SK-N-SH (cell line): ENCODE data around the gene PFAS. TPM values are rescaled to one million over a fixed set of nuclear protein-coding genes. Genes with fewer than 3 reads are reported as not detected.

ENCODE experiments used
- CTCF ChIA-PET: fragments of 300-600, 350-600 bp; formaldehyde crosslinking; extraction: SDS; loops from one replicate; lab custom pipeline; 2021; lab: Yijun Ruan, JAX
- POLR2A ChIA-PET: fragments of 350-600 bp; sonication (Branson Sonifier 250); formaldehyde crosslinking; extraction: SDS; loops from one replicate; lab custom pipeline; 2020; ENCODE audit warnings: antibody characterized with exemption, inconsistent platforms; lab: Yijun Ruan, JAX
- DNase-seq: peaks from one replicate; pipeline ENCODE4 v3.0.0; 2012
- H2AFZ ChIP-seq: fragments of 200-600 bp; sonication (generic); 2 replicates; pipeline ENCODE4 v1.8.1; 2016; ENCODE audit warnings: antibody characterized with exemption, mild to moderate bottlenecking, low read depth
- H3F3A ChIP-seq: fragments of 200-600 bp; sonication (generic); replicated peaks from 2 replicates; pipeline ENCODE3; 2016; ENCODE audit warnings: antibody characterized with exemption, mild to moderate bottlenecking; ENCODE audit not compliant: insufficient read depth
- H3K27ac ChIP-seq, 2 experiments: fragments of 200-500 bp in 1 of 2; fragments of 200-600 bp in 1 of 2; sonication (Bioruptor generic) in 1 of 2; sonication (generic), shearing (Covaris generic) in 1 of 2; 2 replicates each; pipeline versions ENCODE4 v1.5.1 to v1.6.1; 2014 to 2016; ENCODE audit warnings: low read depth in 2 of 2, inconsistent platforms in 1 of 2, low read length in 1 of 2, mild to moderate bottlenecking in 1 of 2, mixed read lengths in 1 of 2
- H3K27me3 ChIP-seq: fragments of 200-600 bp; sonication (generic), shearing (Covaris generic); 2 replicates; pipeline ENCODE4 v1.6.1; 2016; ENCODE audit warnings: mixed run types; ENCODE audit not compliant: insufficient read depth
- H3K36me3 ChIP-seq, 2 experiments: fragments of 200-500 bp in 1 of 2; fragments of 200-600 bp in 1 of 2; sonication (Bioruptor generic) in 1 of 2; sonication (generic) in 1 of 2; replicated peaks in 1 of 2; 2 replicates each; pipeline versions ENCODE3 to v1.5.1; 2014 to 2016; ENCODE audit warnings: low read length in 1 of 2, mild to moderate bottlenecking in 1 of 2; ENCODE audit not compliant: insufficient read depth in 2 of 2, control insufficient read depth in 1 of 2
- H3K4me1 ChIP-seq, 2 experiments: fragments of 200-500 bp in 1 of 2; fragments of 200-600 bp in 1 of 2; sonication (Bioruptor generic) in 1 of 2; sonication (generic), shearing (Covaris generic) in 1 of 2; 2 replicates each; pipeline versions ENCODE4 v1.5.1 to v1.6.1; 2014 to 2016; ENCODE audit warnings: low read depth in 1 of 2, low read length in 1 of 2, mixed run types in 1 of 2; ENCODE audit not compliant: insufficient read depth in 2 of 2, control insufficient read depth in 1 of 2
- H3K4me2 ChIP-seq: fragments of 200-600 bp; sonication (generic), shearing (Covaris generic); 2 replicates; pipeline ENCODE4 v1.6.1; 2017; ENCODE audit warnings: mixed run types
- H3K4me3 ChIP-seq, 2 experiments: fragments of 200-500 bp in 1 of 2; fragments of 200-600 bp in 1 of 2; sonication (Bioruptor generic) in 1 of 2; sonication (generic), shearing (Covaris generic) in 1 of 2; 2 replicates each; pipeline versions ENCODE4 v1.5.1 to v1.8.1; 2014 to 2016; ENCODE audit warnings: low read depth in 2 of 2, inconsistent platforms in 1 of 2, low read length in 1 of 2, mild to moderate bottlenecking in 1 of 2, mixed read lengths in 1 of 2, moderate library complexity in 1 of 2
- H3K79me2 ChIP-seq: fragments of 200-600 bp; sonication (generic); 2 replicates; pipeline ENCODE4 v1.8.1; 2017; ENCODE audit warnings: mild to moderate bottlenecking; ENCODE audit not compliant: insufficient read depth
- H3K9ac ChIP-seq: fragments of 200-600 bp; sonication (generic); 2 replicates; pipeline ENCODE4 v1.6.1; 2017; ENCODE audit warnings: mixed run types
- H3K9me2 ChIP-seq: fragments of 200-600 bp; sonication (generic); 2 replicates; pipeline ENCODE4 v1.6.1; 2017; ENCODE audit warnings: mixed run types
- H3K9me3 ChIP-seq: fragments of 200-600 bp; sonication (generic); 2 replicates; pipeline ENCODE4 v1.6.1; 2017; ENCODE audit warnings: mixed run types, mild to moderate bottlenecking, moderate library complexity
- H4K20me1 ChIP-seq: fragments of 200-600 bp; sonication (generic); 2 replicates; pipeline ENCODE4 v1.6.1; 2017; ENCODE audit warnings: mild to moderate bottlenecking, mixed run types; ENCODE audit not compliant: insufficient read depth
- ELF1 ChIP-seq: IDR thresholded peaks from 2 replicates; pipeline ENCODE4 v1.4.0; 2012
- EP300 ChIP-seq, 2 experiments: IDR thresholded peaks; 2 replicates each; pipeline versions ENCODE4 v1.4.0 to v1.6.1; 2012; ENCODE audit warnings: borderline replicate concordance in 1 of 2, low read depth in 1 of 2, low read length in 1 of 2
- FOXM1 ChIP-seq: IDR thresholded peaks from 2 replicates; pipeline ENCODE4 v1.4.0; 2012; ENCODE audit warnings: low read depth, mild to moderate bottlenecking
- GABPA ChIP-seq: IDR thresholded peaks from 2 replicates; pipeline ENCODE4 v1.4.0; 2012; ENCODE audit warnings: low read depth, mild to moderate bottlenecking
- NRF1 ChIP-seq: IDR thresholded peaks from 2 replicates; pipeline ENCODE4 v1.6.1; 2012; ENCODE audit warnings: low read depth, mild to moderate bottlenecking, low read length
- PBX3 ChIP-seq: IDR thresholded peaks from 2 replicates; pipeline ENCODE4; 2012
- POLR2AphosphoS5 ChIP-seq: IDR thresholded peaks from 2 replicates; pipeline ENCODE4 v1.6.1; 2012; ENCODE audit warnings: low read depth, low read length
- RCOR1 ChIP-seq: fragments of 150-350 bp; IDR thresholded peaks from 2 replicates; pipeline ENCODE4 v1.6.1; 2017; ENCODE audit warnings: antibody characterized with exemption, low read length
- SMC3 ChIP-seq: IDR thresholded peaks from 2 replicates; pipeline ENCODE4 v1.6.1; 2012; ENCODE audit warnings: low read depth, low read length, improper control_type of control experiment
- ZBTB33 ChIP-seq: IDR thresholded peaks from 2 replicates; pipeline ENCODE4 v1.4.0; 2012; ENCODE audit warnings: low read depth, borderline replicate concordance
- WGBS: methylation state at CpG from one replicate; pipeline ENCODE4 v1.1.6; 2017; ENCODE audit warnings: low lambda C conversion rate; 5-methylcytosine and 5-hydroxymethylcytosine counted together
- polyA plus RNA-seq, 3 experiments: library from polyadenylated mRNA; depleted of rRNA; stranded (reverse); fragments of >200 nt; gene quantifications; 2 replicates each; pipeline ENCODE4 v1.2.3, GENCODE V29; 2012
- TF ChIP-seq, protein P1 (sequence below): IDR thresholded peaks from 2 replicates; pipeline ENCODE4 v1.4.0; 2012; ENCODE audit warnings: low read depth
- TF ChIP-seq, protein P2 (sequence below): fragments of 150-350 bp; IDR thresholded peaks from 2 replicates; pipeline ENCODE4 v1.6.1; 2017; ENCODE audit warnings: antibody characterized with exemption, low read length, low read depth, borderline replicate concordance

The PFAS gene
- polyA plus RNA-seq, 1 of the 3 experiments (the other 2 are of a cell fraction) = 22.4 TPM

DNA sequence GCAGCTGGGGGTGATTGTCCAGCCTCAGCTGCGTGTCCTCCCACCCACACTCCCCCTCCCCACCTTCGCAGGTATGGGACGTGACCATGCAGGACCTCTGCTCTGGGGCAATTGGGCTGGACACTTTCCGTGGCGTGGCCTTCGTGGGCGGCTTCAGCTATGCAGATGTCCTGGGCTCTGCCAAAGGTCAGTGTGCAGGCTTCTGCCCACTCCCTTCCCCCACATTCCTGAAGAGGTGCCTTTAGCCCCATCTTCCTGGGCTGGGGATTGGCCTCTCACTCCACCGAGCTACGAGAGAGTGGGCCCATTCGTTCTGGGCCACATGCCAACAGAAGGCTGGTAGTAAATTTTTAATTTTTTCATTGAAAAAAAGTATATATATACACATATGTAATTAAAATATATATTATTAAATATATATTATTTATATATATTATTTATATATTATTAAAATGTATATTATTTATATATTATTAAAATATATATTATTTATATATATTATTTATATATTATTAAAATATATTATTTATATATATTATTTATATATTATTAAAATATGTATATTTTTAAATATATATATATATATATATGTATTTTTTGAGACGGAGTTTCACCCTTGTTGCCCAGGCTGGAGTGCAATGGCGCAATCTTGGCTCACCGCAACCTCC, 18.5 kb downstream of the PFAS start:
- no peak for TF ChIP-seq ELF1
- TF ChIP-seq RCOR1 = no peak
- TF ChIP-seq, protein P1, sequence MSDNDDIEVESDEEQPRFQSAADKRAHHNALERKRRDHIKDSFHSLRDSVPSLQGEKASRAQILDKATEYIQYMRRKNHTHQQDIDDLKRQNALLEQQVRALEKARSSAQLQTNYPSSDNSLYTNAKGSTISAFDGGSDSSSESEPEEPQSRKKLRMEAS = no peak
- no peak for TF ChIP-seq ZBTB33
- TF ChIP-seq, protein P2, sequence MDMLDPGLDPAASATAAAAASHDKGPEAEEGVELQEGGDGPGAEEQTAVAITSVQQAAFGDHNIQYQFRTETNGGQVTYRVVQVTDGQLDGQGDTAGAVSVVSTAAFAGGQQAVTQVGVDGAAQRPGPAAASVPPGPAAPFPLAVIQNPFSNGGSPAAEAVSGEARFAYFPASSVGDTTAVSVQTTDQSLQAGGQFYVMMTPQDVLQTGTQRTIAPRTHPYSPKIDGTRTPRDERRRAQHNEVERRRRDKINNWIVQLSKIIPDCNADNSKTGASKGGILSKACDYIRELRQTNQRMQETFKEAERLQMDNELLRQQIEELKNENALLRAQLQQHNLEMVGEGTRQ = no peak
- TF ChIP-seq EP300 (IDR thresholded peaks at IDR 0.05; ENCODE audit: borderline replicate concordance in 1 of 2, low read depth in 1 of 2, low read length in 1 of 2) = no peak
- TF ChIP-seq NRF1 = no peak
- TF ChIP-seq PBX3 = no peak
- no peak for TF ChIP-seq SMC3
- no peak for TF ChIP-seq POLR2AphosphoS5
- TF ChIP-seq FOXM1 = no peak
- no peak for TF ChIP-seq GABPA
- TF ChIP-seq, all 33 proteins: peak for 0
- ChIA-PET POLR2A (no interaction called here), CTCF (interaction anchor here (0.6 to 1.7 kb wide), 2 partner anchors 33 to 174 kb away, joined by 3 to 4 read pairs; no protein-coding TSS in a partner anchor)
- H3K4me1 ChIP-seq = no peaks in the 10 kb centered on the region
- no peak overlapping the region for H3K4me2 ChIP-seq
- DNase-seq = no peak
- no peaks in the 10 kb centered on the region for H3F3A ChIP-seq
- no peak overlapping the region for H2AFZ ChIP-seq
- H3K79me2 ChIP-seq = no peaks in the 10 kb centered on the region
- no peaks in the 10 kb centered on the region for H3K27me3 ChIP-seq
- no peak overlapping the region for H3K9ac ChIP-seq
- peaks cover 5 to 61% of the 10 kb centered on the region in 2 experiments for H3K36me3 ChIP-seq
- 97% methylated on average over 9 of the region's 13 CpGs for WGBS
- no peaks in the 10 kb centered on the region for H3K9me2 ChIP-seq
- no peaks in the 10 kb centered on the region for H3K9me3 ChIP-seq
- H3K4me3 ChIP-seq = no peak overlapping the region
- H4K20me1 ChIP-seq = no peaks in the 10 kb centered on the region
- no peak overlapping the region for H3K27ac ChIP-seq
